Measurements from ENCODE around the gene STX3.

DNA sequence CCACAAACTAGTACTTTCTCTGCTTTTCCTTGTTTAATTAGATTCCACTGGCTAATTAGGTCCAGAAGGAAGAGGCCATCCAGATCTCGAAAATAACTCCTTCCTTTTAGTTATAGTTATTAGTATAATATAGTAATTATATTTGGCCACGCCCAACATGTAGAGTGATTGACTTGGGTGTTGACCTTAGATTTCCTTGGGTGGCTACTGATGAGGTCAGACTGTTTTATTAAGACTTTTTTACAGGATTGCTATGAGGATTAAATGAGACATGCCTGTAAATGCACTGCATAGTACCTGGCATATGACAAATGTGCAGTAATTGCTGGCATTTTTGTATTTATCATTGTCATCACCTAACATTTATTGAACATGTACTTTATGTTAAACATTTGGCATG is 26.9 kb downstream of the STX3 start:
- TF ChIP-seq, protein P1, sequence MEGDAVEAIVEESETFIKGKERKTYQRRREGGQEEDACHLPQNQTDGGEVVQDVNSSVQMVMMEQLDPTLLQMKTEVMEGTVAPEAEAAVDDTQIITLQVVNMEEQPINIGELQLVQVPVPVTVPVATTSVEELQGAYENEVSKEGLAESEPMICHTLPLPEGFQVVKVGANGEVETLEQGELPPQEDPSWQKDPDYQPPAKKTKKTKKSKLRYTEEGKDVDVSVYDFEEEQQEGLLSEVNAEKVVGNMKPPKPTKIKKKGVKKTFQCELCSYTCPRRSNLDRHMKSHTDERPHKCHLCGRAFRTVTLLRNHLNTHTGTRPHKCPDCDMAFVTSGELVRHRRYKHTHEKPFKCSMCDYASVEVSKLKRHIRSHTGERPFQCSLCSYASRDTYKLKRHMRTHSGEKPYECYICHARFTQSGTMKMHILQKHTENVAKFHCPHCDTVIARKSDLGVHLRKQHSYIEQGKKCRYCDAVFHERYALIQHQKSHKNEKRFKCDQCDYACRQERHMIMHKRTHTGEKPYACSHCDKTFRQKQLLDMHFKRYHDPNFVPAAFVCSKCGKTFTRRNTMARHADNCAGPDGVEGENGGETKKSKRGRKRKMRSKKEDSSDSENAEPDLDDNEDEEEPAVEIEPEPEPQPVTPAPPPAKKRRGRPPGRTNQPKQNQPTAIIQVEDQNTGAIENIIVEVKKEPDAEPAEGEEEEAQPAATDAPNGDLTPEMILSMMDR (IDR thresholded peaks at IDR 0.05; ENCODE audit: poor library complexity, severe bottlenecking) = no peak
- TF ChIP-seq RAD21 (conservative IDR thresholded peaks at IDR 0.05) = no peak
- TF ChIP-seq SMC3 (conservative IDR thresholded peaks at IDR 0.05; ENCODE audit: poor library complexity) = no peak
- TF ChIP-seq POLR2AphosphoS5 (IDR thresholded peaks at IDR 0.05) = no peak
- TF ChIP-seq, protein P2, sequence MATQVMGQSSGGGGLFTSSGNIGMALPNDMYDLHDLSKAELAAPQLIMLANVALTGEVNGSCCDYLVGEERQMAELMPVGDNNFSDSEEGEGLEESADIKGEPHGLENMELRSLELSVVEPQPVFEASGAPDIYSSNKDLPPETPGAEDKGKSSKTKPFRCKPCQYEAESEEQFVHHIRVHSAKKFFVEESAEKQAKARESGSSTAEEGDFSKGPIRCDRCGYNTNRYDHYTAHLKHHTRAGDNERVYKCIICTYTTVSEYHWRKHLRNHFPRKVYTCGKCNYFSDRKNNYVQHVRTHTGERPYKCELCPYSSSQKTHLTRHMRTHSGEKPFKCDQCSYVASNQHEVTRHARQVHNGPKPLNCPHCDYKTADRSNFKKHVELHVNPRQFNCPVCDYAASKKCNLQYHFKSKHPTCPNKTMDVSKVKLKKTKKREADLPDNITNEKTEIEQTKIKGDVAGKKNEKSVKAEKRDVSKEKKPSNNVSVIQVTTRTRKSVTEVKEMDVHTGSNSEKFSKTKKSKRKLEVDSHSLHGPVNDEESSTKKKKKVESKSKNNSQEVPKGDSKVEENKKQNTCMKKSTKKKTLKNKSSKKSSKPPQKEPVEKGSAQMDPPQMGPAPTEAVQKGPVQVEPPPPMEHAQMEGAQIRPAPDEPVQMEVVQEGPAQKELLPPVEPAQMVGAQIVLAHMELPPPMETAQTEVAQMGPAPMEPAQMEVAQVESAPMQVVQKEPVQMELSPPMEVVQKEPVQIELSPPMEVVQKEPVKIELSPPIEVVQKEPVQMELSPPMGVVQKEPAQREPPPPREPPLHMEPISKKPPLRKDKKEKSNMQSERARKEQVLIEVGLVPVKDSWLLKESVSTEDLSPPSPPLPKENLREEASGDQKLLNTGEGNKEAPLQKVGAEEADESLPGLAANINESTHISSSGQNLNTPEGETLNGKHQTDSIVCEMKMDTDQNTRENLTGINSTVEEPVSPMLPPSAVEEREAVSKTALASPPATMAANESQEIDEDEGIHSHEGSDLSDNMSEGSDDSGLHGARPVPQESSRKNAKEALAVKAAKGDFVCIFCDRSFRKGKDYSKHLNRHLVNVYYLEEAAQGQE (IDR thresholded peaks at IDR 0.05; ENCODE audit: borderline replicate concordance) = no peak
- no peak for TF ChIP-seq EZH2 (IDR thresholded peaks at IDR 0.05; ENCODE audit: borderline replicate concordance, insufficient read depth, low read length, poor library complexity, severe bottlenecking)
- TF ChIP-seq TAF1 (IDR thresholded peaks at IDR 0.05; ENCODE audit: low read depth) = no peak
- no peak for TF ChIP-seq EP300 (conservative IDR thresholded peaks at IDR 0.05; ENCODE audit: poor library complexity, severe bottlenecking)

Measured in neural cell (in vitro differentiated cells).